Measurements from ENCODE around the gene FRMD1.

FRMD1 gene

DNA sequence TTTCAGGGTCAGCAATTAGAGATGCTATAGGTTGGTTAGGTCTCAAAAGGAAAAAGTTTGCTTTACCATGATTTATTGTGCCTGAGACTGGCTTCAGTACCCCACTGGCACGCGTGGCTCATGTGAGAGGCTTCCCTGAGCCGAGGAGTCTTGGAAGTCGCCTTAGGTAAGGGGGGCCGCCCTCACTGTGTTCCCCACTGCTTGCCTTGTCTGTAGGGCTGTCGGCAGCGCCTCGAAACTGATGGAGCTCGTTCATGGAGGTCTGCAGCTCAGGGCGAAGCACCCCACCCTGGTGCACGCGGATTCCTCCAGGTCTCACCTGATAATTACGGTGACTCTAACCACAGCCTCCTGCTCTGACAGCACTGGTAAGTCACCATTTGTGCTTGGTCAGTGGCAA is 39.2 kb downstream of the FRMD1 start:
- DNase-seq, result no peak

DNA sequence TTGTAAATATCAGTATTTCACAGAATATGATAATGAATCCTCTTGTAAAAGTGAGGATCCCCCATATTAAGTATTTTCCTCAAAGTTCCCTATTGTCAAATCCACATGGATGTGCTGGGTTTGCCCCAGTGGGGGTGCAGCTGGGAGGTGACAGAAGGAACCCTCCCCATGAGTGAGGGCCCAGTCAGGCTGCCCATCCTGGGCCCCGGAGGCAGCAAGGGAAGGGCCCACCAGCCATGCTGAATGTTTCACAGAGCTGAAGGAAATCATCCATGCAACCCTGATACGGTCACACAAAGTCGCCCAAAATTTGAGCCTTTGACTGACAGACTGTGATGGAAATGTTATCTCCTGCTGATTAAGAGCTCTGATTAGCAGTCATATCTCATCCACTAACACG is 39.7 kb downstream of the FRMD1 start:
- no peak for DNase-seq

DNA sequence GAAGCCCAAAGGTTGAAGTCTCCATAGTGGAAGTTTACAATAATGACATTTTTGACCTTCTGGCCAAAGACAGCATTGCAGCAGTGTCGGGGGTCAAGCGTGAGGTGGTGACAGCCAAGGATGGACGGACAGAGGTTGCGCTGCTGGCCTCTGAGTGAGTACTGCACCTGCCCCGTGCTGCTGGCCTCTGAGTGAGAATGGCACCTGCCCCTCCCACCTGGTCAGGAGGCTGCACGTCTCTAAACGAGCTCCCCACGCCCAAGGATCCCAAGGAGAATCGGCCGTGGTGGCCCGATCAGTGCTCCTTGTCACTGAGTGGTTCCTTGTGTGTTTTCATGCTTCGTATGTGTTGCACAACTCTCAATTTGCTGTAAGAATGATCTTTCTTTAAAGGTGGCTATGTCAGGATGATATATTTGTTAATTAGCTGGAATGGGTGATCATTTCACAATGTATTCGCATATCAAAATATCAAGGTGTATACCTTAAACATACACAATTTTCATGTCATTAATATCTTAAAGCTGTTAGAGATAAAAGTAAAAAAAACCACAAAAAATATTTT is 40.4 kb downstream of the FRMD1 start:
- DNase-seq, result no peak

DNA sequence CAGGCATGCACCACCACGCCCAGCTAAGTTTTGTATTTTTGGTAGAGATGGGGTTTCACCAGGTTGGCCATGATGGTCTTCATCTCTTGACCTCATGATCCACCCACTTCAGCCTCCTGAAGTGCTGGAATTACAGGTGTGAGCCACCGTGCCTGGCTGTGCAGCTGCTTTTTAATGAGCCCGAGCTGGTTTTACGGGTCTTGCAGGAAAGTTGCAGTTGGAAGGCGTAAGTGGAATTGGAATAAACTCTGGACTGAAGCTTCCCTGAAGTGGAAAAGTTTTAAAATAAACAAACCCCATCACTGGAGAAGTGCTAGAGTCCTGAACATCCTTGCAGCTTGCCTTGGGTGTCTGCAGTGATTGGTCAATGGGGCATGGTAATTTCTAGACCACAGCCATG is 41.2 kb downstream of the FRMD1 start:
- DNase-seq, result no peak

GRCh38 chr6:168037242-168037641 is 41.8 kb downstream of the FRMD1 start:
- no peak for DNase-seq

DNA sequence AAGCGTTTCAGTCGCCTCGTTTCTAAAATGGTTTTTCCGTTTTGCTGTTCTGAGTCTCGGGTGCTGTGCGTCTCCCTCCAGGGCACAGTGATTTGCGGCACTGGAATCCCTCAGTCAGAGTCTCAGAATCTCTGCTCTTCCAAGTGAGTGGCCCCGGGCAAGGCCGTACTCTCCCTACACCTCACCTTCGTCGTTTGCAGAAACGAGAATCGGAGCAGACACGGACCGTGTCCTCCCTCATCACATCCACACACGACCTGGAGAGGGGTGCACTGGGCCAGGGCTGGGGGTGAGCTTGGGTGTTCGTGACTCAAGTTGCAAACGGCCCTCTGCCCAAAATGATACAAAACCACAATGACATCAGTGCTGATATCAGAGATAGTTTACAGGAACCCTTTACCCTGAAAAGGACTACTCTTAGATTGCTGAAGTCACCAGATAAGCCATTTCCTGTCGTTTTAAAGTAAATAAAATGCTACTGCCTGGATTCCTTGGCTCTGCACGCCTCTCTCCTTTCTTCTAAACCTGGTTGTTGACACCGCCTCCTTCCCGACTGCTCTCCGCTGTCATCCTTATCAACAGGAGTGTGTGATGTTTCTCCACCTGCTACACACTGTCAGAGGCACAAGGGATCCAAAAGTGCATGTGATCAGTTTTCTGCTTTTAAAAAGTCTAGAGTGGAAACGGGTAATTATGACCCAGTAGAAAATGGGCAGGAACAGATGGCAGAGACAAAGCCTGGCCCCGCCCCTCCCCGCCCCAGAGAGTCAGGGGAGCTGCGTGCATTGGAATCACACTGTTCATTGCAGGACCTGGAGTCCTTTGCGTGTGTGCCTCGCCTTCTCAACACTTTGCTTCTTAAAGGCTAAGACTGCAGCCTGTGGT is 43.1 kb downstream of the FRMD1 start:
- no peak for DNase-seq

DNA sequence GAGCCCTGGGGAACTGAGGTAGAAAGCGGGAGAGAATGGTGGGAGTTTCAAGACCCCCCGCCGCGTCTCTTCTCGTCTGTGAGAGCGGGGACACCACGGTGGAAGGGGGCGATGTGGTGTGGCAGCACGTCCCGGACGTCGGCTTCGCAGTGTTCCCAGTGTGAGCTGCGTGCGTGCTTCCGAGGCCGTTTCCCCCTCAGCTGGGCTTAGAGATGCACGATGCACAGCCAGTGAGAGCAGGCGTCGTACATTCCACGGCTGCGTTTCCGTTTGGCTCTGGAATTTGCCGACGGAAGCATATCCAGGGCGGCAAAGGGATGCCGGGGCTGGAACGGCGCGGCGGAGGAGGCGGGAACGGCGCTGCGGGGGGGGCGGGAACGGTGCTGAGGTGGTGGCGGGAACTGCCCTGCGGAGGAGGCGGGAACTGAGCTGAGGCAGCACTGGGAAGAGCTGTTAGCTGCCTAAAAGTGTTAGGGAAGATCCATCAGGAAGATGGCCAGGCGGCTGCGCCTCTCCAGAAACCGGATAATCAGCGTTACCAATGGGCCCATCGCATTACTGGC is 43.8 kb downstream of the FRMD1 start:
- DNase-seq, result no peak

GRCh38 chr6:168034537-168034936 is 44.5 kb downstream of the FRMD1 start:
- DNase-seq, result no peak

DNA sequence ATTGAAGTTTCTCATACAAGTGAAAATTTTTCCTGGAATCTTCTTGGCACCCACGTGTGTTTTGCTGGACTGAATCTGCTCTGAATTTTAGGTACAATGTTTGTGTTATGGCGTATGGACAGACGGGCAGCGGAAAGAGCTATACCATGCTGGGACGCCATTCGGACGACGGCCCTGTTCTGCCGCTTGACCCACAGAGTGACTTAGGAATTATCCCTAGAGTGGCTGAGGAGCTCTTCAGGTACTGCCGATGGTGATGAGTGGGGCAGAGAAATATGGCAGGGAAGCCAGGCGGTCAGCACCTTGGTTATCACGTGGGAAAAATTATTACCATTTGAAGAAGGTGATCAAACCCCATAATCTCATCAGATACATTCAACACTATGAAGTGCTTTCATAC is 45.2 kb downstream of the FRMD1 start:
- no peak for DNase-seq

GRCh38 chr6:168032005-168032760 is 46.8 kb downstream of the FRMD1 start:
- no peak for DNase-seq

GRCh38 chr6:168031411-168031971 is 47.5 kb downstream of the FRMD1 start:
- no peak for DNase-seq

- DNase-seq, result no peak
Measured at GRCh38 chr6:168030908-168031307, 48.1 kb downstream of the FRMD1 start.

GRCh38 chr6:168030218-168030746 is 48.7 kb downstream of the FRMD1 start:
- no peak for DNase-seq

DNA sequence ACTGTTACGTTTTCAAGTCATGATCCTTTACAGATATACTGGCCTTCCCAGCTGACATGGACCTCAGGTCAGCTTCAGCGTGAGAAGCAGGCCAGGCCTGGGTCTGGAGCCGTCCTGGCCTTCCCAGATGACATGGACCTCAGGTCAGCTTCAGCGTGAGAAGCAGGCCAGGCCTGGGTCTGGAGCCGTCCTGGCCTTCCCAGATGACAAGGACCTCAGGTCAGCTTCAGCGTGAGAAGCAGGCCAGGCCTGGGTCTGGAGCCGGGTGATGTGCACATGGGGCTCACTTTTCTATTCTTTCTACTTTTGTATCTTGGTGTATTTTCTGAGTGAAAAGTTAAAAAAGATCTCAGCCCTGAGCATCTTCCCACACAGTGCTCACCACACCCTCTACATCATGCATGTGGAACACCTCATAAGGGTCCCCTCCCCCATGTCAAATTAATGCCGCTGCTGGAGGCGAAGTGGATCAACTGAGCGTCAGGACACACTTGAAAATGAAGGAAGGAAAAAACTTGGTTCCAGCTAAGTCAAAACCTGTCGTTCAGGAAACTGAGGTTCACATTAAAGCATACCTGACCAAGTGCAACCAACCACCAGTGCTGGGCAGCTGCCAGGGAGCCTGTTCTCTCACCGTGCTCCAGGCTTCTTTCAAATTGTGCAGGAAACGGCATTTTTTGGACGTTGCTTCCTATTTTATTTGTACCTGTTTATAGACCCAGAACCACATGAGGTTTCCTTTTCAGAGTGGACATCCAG is 49.4 kb downstream of the FRMD1 start:
- DNase-seq, result no peak

DNA sequence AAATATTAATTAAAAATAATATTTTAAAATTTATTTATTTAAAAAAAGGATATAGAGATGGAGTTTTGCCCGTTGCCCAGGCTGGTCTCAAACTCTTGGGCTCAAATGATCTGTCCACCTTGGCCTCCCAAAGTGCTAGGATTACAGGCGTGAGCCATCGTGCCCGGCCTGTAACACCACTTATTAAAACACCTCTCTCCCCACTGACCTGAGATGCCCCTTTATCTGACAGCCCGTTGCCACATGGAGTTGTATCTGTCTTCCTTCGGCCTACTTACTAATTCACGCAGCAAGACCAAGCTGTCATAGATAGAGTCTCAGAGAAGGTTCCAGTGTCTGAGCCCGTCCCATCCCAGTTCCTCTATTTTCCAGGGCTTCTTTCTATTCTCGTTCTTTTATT is 50.8 kb downstream of the FRMD1 start:
- no peak for DNase-seq

DNA sequence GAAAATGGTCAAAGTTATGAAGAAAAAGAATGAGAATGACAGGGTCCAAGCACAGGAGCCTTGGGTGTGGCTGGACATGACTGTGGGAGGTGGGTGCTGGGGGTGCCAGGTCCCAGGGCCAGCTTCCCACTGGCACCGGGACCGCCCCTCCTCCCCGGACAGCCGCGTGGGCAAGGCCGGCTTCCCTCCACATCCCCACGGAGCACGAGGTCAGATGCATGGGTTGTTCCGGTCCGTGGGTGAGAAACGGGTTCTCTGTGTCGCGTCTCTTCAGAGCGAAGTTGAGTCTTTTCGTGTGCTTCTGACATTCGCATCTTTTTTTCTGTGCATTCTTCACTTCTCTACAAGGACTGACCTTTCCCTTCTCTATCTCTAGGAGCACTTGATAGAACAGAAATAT is 51.5 kb downstream of the FRMD1 start:
- no peak for DNase-seq

DNA sequence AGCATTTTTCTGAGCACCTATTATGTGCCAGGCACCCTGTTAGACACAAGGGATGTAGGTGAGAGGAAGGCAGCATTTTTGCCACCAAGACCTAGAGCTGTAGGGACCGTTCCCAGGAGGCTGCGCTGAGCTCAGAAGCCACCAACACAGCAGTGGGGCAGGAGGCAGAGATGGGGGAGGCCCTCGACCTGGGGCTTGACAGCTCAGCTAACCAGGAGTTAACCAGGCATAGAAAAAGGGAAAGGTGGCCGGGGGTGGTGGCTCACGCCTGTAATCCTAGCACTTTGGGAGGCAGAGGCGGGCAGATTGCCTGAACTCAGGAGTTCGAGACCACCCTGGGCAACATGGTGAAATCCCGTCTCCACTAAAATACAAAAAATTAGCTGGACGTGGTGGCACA is 52.1 kb downstream of the FRMD1 start:
- DNase-seq, result no peak

DNA sequence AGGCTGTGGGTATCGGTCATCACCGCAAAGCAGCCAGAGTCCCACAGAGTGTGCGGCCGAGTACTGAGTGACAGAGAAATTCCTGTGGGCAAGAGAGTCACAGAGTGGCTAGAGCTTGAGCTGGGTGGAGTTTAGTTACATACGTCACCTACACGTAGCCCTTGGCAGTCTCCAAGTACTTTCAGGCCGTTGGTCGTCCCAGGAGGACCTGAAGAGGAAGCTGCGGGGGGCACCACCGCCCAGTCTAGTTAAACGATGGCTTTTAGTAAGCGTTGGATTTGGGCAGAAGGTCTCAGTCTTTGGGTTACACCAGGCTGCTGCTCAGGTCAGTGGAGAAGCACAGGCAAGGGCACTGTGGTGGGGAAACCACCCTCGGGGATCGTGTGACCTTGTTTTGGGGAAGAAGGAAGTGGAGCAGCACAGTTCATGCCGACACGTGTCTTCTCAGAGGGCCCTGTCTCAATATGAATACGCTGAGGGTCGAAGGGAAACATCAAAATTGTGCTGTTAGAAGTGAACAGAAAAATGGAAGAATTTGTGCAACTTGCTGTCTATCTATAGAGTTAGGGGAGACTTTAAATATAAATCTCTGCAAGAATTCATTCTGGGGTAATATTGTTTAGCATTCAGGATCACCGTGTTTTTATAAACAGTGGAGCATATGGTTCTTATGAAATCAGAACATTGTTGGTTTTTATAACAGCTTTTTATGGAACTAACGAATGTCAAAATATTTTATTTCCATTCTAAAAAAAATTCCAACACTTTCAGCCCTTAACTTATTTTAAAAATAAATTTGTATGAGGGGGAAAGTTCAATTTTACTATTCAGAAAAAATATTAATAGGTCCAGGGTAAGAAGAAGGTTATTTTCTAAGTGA is 52.9 kb downstream of the FRMD1 start:
- DNase-seq, result no peak

DNA sequence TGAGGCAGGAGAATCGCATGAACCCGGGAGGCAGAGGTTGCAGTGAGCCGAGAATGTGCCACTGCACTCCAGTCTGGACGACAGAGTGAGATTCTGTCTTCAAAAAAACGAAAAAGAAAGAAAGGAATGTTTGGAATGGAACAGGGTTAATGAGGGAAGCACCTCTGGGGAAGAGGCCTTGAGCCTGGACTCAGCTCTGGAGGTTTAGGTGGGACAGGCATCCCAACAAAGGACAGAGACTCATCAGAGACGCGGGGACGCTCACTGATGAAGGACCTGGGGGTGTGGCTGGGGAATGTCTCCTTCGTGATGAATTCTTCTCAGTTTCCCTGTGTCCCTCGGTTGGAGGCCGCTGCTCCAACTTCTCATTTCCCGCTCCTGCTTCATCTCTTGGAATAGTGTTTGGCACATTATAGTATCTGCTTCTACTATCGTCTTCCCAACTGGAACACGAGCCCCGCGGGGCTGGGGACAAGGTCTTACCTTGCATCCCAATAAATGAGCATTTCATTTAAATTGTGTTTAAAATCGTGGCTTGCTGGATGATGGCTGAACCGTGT is 54.0 kb downstream of the FRMD1 start:
- DNase-seq, result no peak

- no peak for DNase-seq
Measured at GRCh38 chr6:168022488-168023321, 56.3 kb downstream of the FRMD1 start.
